Neuron (in vitro differentiated cells): ENCODE measurements around the gene CAMK2D.
A peak's percentile ranks its signal among the peaks of the same experiment; 100 is the strongest.
"Not testable (repeated sequence)": the region's sequence is repeated elsewhere in the genome, so short reads cannot be mapped to it uniquely, and the experiment has no call there.

Experiments
- H2AFZ ChIP-seq: one replicate; pipeline ENCODE4 v1.6.1; 2013; ENCODE audit warnings: low read depth, mild to moderate bottlenecking, inconsistent platforms, low read length, moderate library complexity
- H3K27me3 ChIP-seq: one replicate; pipeline ENCODE4 v1.6.1; 2013; ENCODE audit warnings: low read length; ENCODE audit not compliant: insufficient read depth
- H3K36me3 ChIP-seq: one replicate; pipeline ENCODE4 v1.6.1; 2013; ENCODE audit warnings: low read length; ENCODE audit not compliant: insufficient read depth
- H3K4me1 ChIP-seq: one replicate; pipeline ENCODE4 v1.6.1; 2013; ENCODE audit warnings: low read length; ENCODE audit not compliant: insufficient read depth
- H3K4me3 ChIP-seq: 2 replicates; pipeline ENCODE4 v1.5.1; 2013; ENCODE audit warnings: mild to moderate bottlenecking, low read length, moderate library complexity
- H3K9me3 ChIP-seq: one replicate; pipeline ENCODE4 v1.6.1; 2013; ENCODE audit warnings: low read length

The CAMK2D gene

GRCh38 chr4:113761620-113762185, at the start of gene CAMK2D:
TSS of gene CAMK2D (minus strand) at chr4:113761738. CDS start at chr4:113761068, 670 bp downstream.
- H3K36me3 ChIP-seq = peaks cover 2% of the 10 kb centered on the region
- no peaks in the 10 kb centered on the region for H3K9me3 ChIP-seq
- no peaks in the 10 kb centered on the region for H3K27me3 ChIP-seq
- H3K4me1 ChIP-seq = peaks cover 28% of the 10 kb centered on the region
- peak within 1 kb of the TSS; percentile 87 for H3K4me3 ChIP-seq
- H2AFZ ChIP-seq = peak within 1 kb of the TSS; percentile 45

GRCh38 chr4:113810906-113811305, 49.4 kb upstream of the CAMK2D start:
- Histone ChIP-seq H2AFZ (no peak overlapping the region), H3K4me1 (peaks cover 9% of the 10 kb centered on the region), H3K36me3 (no peaks in the 10 kb centered on the region), H3K9me3 (no peaks in the 10 kb centered on the region), H3K4me3 (no peak overlapping the region), H3K27me3 (no peaks in the 10 kb centered on the region)

GRCh38 chr4:113809311-113809710, 47.8 kb upstream of the CAMK2D start:
- Histone ChIP-seq H3K27me3 (no peaks in the 10 kb centered on the region), H3K36me3 (no peaks in the 10 kb centered on the region), H3K4me3 (no peak overlapping the region), H2AFZ (no peak overlapping the region), H3K9me3 (no peaks in the 10 kb centered on the region), H3K4me1 (peaks cover 9% of the 10 kb centered on the region)

GRCh38 chr4:113806850-113807249, 45.3 kb upstream of the CAMK2D start:
- peak overlapping the region; percentile 7 for H2AFZ ChIP-seq
- no peaks in the 10 kb centered on the region for H3K9me3 ChIP-seq
- H3K27me3 ChIP-seq = no peaks in the 10 kb centered on the region
- H3K4me1 ChIP-seq = peaks cover 5% of the 10 kb centered on the region
- H3K36me3 ChIP-seq = no peaks in the 10 kb centered on the region
- no peak overlapping the region for H3K4me3 ChIP-seq

- Histone ChIP-seq H3K27me3 (no peaks in the 10 kb centered on the region), H3K4me1 (no peaks in the 10 kb centered on the region), H3K36me3 (no peaks in the 10 kb centered on the region), H2AFZ (no peak overlapping the region), H3K4me3 (no peak overlapping the region), H3K9me3 (no peaks in the 10 kb centered on the region)
Observed at GRCh38 chr4:113801882-113802281, 40.3 kb upstream of the CAMK2D start.

GRCh38 chr4:113796381-113796780, 34.8 kb upstream of the CAMK2D start:
- H3K9me3 ChIP-seq, H3K4me3 ChIP-seq, H3K36me3 ChIP-seq, H3K27me3 ChIP-seq, H2AFZ ChIP-seq, H3K4me1 ChIP-seq: not testable (repeated sequence)

- Histone ChIP-seq H3K4me3 (no peak overlapping the region), H2AFZ (no peak overlapping the region), H3K9me3 (no peaks in the 10 kb centered on the region), H3K27me3 (no peaks in the 10 kb centered on the region), H3K4me1 (no peaks in the 10 kb centered on the region), H3K36me3 (no peaks in the 10 kb centered on the region)
Observed at GRCh38 chr4:113790478-113790877, 28.9 kb upstream of the CAMK2D start.

GRCh38 chr4:113788888-113789287, 27.4 kb upstream of the CAMK2D start:
- H3K36me3 ChIP-seq = no peaks in the 10 kb centered on the region
- H3K4me1 ChIP-seq = no peaks in the 10 kb centered on the region
- H3K4me3 ChIP-seq = no peak overlapping the region
- no peaks in the 10 kb centered on the region for H3K27me3 ChIP-seq
- no peak overlapping the region for H2AFZ ChIP-seq
- H3K9me3 ChIP-seq = no peaks in the 10 kb centered on the region

- Histone ChIP-seq H3K36me3 (no peaks in the 10 kb centered on the region), H3K27me3 (no peaks in the 10 kb centered on the region), H3K4me3 (no peak overlapping the region), H3K9me3 (no peaks in the 10 kb centered on the region), H3K4me1 (no peaks in the 10 kb centered on the region), H2AFZ (no peak overlapping the region)
Observed at GRCh38 chr4:113785781-113786180, 24.2 kb upstream of the CAMK2D start.

GRCh38 chr4:113784497-113785250, 23.1 kb upstream of the CAMK2D start:
- Histone ChIP-seq H3K27me3 (no peaks in the 10 kb centered on the region), H3K9me3 (no peaks in the 10 kb centered on the region), H2AFZ (no peak overlapping the region), H3K4me3 (no peak overlapping the region), H3K36me3 (no peaks in the 10 kb centered on the region), H3K4me1 (no peaks in the 10 kb centered on the region)

- Histone ChIP-seq H3K36me3 (no peaks in the 10 kb centered on the region), H3K27me3 (no peaks in the 10 kb centered on the region), H3K9me3 (no peaks in the 10 kb centered on the region), H3K4me1 (no peaks in the 10 kb centered on the region), H3K4me3 (no peak overlapping the region), H2AFZ (no peak overlapping the region)
Observed at GRCh38 chr4:113783701-113784100, 22.2 kb upstream of the CAMK2D start.

GRCh38 chr4:113783289-113783688, 21.8 kb upstream of the CAMK2D start:
- Histone ChIP-seq H3K27me3 (no peaks in the 10 kb centered on the region), H2AFZ (no peak overlapping the region), H3K9me3 (no peaks in the 10 kb centered on the region), H3K36me3 (no peaks in the 10 kb centered on the region), H3K4me1 (no peaks in the 10 kb centered on the region), H3K4me3 (no peak overlapping the region)

GRCh38 chr4:113781439-113782040, 20.0 kb upstream of the CAMK2D start:
- no peaks in the 10 kb centered on the region for H3K27me3 ChIP-seq
- H3K4me1 ChIP-seq = no peaks in the 10 kb centered on the region

More at GRCh38 chr4:113781439-113782040, 20.0 kb upstream of the CAMK2D start:
- Histone ChIP-seq H3K36me3 (no peaks in the 10 kb centered on the region), H3K4me3 (no peak overlapping the region), H3K9me3 (no peaks in the 10 kb centered on the region), H2AFZ (no peak overlapping the region)
